Kidney (tissue), 14 donors: ENCODE results near the gene GTF3C4. TPM values are rescaled to one million over a fixed set of nuclear protein-coding genes. Genes with fewer than 3 reads are reported as not detected.

Experiments used
- DNase-seq, 5 donors: peaks; one replicate each; pipeline ENCODE4 v3.0.0-alpha.2; 2013 to 2020
- FAIRE-seq: peaks from 2 replicates; lab custom pipeline; 2012; peaks lifted over from hg19 to GRCh38; lab: Jason Lieb, UNC
- H3K27ac ChIP-seq, 2 donors: one replicate each; pipeline ENCODE4 v1.7.0; 2013; ENCODE audit warnings: low read depth in 2 of 2, low read length in 2 of 2, inconsistent platforms in 1 of 2
- H3K27me3 ChIP-seq: one replicate; pipeline ENCODE4 v1.7.1; 2013; ENCODE audit warnings: low read length, inconsistent platforms; ENCODE audit not compliant: control insufficient read depth, insufficient read depth
- H3K36me3 ChIP-seq, 3 donors: one replicate each; pipeline versions ENCODE4 v1.7.0 to v1.7.1; 2013; ENCODE audit warnings: low read length in 3 of 3, control low read depth in 1 of 3, inconsistent platforms in 1 of 3; ENCODE audit not compliant: insufficient read depth in 3 of 3, control insufficient read depth in 2 of 3
- H3K4me1 ChIP-seq, 3 donors: one replicate each; pipeline versions ENCODE4 v1.7.0 to v1.7.1; 2013; ENCODE audit warnings: low read length in 3 of 3, inconsistent platforms in 1 of 3, low read depth in 1 of 3; ENCODE audit not compliant: control insufficient read depth in 2 of 3, insufficient read depth in 2 of 3
- H3K4me3 ChIP-seq, 3 donors: one replicate each; pipeline versions ENCODE4 v1.7.0 to v1.8.1; 2013; ENCODE audit warnings: low read length in 3 of 3, control low read depth in 1 of 3, inconsistent platforms in 1 of 3
- H3K9ac ChIP-seq, 3 donors: one replicate each; pipeline versions ENCODE4 v1.7.0 to v1.7.1; 2013; ENCODE audit warnings: low read length in 3 of 3, control low read depth in 1 of 3, inconsistent platforms in 1 of 3
- H3K9me3 ChIP-seq, 3 donors: one replicate each; pipeline versions ENCODE4 v1.7.0 to v1.7.1; 2013; ENCODE audit warnings: low read length in 3 of 3, control low read depth in 1 of 3, inconsistent platforms in 1 of 3; ENCODE audit not compliant: control insufficient read depth in 2 of 3, insufficient read depth in 1 of 3
- intact Hi-C: fragments of 100-400 bp; cut with DNase I; formaldehyde crosslinking; loops from one replicate; pipeline ENCODE4 v1.11.1; 2022
- polyA plus RNA-seq: library from polyadenylated mRNA; stranded (reverse); fragments of 350-450 nt; fragmentation: Illumina TruSeq; extraction: RNeasy Lipid Tissue Mini Kit (QIAGEN cat#74804); gene quantifications from one replicate; pipeline ENCODE4 v1.2.3, GENCODE V29; 2014; ENCODE audit warnings: low read depth, low replicate concordance; ENCODE audit not compliant: insufficient read depth
- total RNA-seq: library from RNA; stranded (reverse); fragmentation: NEBNext Ultra II Directional; extraction: Animal tissue kit (Norgen Biotek cat#: 25700); gene quantifications from one replicate; pipeline ENCODE4 v1.2.1, GENCODE V29; 2021
- TF ChIP-seq, protein P1 (sequence below): IDR thresholded peaks from 3 replicates; pipeline ENCODE4 v1.5.1; 2012; ENCODE audit warnings: mild to moderate bottlenecking, moderate library complexity, borderline replicate concordance; ENCODE audit not compliant: insufficient read depth; ENCODE audit errors: extremely low read depth
- donor health status: control.
- donor health status: control.
- donor health status: control.
- donor health status: control.
- donor health status: control.
- donor health status: DM: yes; HTN: yes; CAD: no.
- donor health status: Normal renal cell carcinoma (clear cell type).

GTF3C4 gene
- total and polyA plus RNA-seq, 2 donors from 2014 or later: 3.7 to 21.0 TPM

DNA sequence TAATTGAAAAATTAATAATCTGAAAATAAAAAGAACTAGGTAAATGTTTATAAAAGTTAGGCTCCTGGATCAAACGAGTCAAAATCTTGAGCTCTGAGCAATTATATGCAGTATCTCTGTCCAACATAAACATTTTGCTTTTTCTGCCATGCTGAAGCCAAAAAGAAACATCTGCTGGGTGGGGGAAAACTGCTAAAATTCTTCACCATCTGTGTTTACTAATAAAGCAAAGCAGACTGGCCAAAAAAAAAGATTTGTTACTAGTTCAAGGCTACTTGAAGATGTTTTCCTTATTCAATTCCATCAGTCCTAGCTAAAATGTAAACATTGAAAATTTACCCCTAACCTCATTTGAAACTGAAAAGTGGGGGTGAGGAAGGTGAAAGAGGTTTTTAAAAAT, 29.7 kb downstream of the GTF3C4 start:
- FAIRE-seq (no peak), DNase-seq (peak in 1 of 5 donors; percentile 62)
- TF ChIP-seq, protein P1, sequence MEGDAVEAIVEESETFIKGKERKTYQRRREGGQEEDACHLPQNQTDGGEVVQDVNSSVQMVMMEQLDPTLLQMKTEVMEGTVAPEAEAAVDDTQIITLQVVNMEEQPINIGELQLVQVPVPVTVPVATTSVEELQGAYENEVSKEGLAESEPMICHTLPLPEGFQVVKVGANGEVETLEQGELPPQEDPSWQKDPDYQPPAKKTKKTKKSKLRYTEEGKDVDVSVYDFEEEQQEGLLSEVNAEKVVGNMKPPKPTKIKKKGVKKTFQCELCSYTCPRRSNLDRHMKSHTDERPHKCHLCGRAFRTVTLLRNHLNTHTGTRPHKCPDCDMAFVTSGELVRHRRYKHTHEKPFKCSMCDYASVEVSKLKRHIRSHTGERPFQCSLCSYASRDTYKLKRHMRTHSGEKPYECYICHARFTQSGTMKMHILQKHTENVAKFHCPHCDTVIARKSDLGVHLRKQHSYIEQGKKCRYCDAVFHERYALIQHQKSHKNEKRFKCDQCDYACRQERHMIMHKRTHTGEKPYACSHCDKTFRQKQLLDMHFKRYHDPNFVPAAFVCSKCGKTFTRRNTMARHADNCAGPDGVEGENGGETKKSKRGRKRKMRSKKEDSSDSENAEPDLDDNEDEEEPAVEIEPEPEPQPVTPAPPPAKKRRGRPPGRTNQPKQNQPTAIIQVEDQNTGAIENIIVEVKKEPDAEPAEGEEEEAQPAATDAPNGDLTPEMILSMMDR: no peak
- no peak overlapping the region for H3K9ac ChIP-seq
- H3K4me1 ChIP-seq: no peaks in the 10 kb centered on the region
- no peaks in the 10 kb centered on the region for H3K36me3 ChIP-seq
- intact Hi-C loops: no loop called here
- no peak overlapping the region for H3K4me3 ChIP-seq
- no peak overlapping the region for H3K27ac ChIP-seq
- no peaks in the 10 kb centered on the region for H3K27me3 ChIP-seq
- peaks cover 0 to 16% (median 5%) of the 10 kb centered on the region in 3 donors for H3K9me3 ChIP-seq

DNA sequence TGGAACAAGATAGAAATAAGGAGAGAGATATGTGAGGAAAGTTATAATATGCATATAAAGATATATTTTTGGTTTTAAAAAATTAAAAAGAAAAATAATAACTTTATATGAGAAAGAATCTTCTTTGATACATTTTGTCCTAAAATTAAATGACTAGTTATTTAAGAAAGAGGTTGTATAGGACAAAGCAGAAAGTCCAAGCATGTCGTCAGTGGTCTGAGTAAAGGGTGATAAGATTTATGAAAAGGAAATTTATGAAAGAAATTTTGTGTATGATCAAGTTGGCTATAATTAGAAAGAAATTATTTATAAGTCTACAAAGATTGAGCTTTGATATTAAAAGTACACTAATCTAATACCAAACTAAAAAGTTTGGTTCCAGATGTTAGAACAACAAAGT, 32.0 kb downstream of the GTF3C4 start:
- DNase-seq (no peak), FAIRE-seq (no peak)
- peaks cover 0 to 6% (median 3%) of the 10 kb centered on the region in 3 donors for H3K9me3 ChIP-seq
- no peaks in the 10 kb centered on the region for H3K36me3 ChIP-seq
- no peak overlapping the region for H3K9ac ChIP-seq
- TF ChIP-seq, protein P1: no peak
- no peak overlapping the region for H3K27ac ChIP-seq
- no peak overlapping the region for H3K4me3 ChIP-seq
- intact Hi-C loops: no loop called here
- no peaks in the 10 kb centered on the region for H3K4me1 ChIP-seq
- H3K27me3 ChIP-seq: no peaks in the 10 kb centered on the region

- TF ChIP-seq, protein P1: no peak
- no peaks in the 10 kb centered on the region for H3K4me1 ChIP-seq
- H3K27me3 ChIP-seq: no peaks in the 10 kb centered on the region
- no peak for DNase-seq
- H3K27ac ChIP-seq: no peak overlapping the region
- no peaks in the 10 kb centered on the region for H3K36me3 ChIP-seq
- no peak overlapping the region for H3K4me3 ChIP-seq
- intact Hi-C loops: no loop called here
- no peak for FAIRE-seq
- H3K9ac ChIP-seq: no peak overlapping the region
- H3K9me3 ChIP-seq: no peaks in the 10 kb centered on the region
These were observed 33.1 kb downstream of the GTF3C4 start for GRCh38 chr9:132703336-132703735.

GRCh38 chr9:132708239-132708638, 38.0 kb downstream of the GTF3C4 start:
- no peak overlapping the region for H3K4me3 ChIP-seq
- FAIRE-seq (no peak), DNase-seq (no peak)
- H3K27ac ChIP-seq: no peak overlapping the region
- no peaks in the 10 kb centered on the region for H3K27me3 ChIP-seq
- no peaks in the 10 kb centered on the region for H3K4me1 ChIP-seq
- TF ChIP-seq, protein P1: no peak
- no peaks in the 10 kb centered on the region for H3K36me3 ChIP-seq
- no peaks in the 10 kb centered on the region for H3K9me3 ChIP-seq
- intact Hi-C loops: no loop called here
- H3K9ac ChIP-seq: no peak overlapping the region
